Measurements from ENCODE around the gene FSTL4.

DNA sequence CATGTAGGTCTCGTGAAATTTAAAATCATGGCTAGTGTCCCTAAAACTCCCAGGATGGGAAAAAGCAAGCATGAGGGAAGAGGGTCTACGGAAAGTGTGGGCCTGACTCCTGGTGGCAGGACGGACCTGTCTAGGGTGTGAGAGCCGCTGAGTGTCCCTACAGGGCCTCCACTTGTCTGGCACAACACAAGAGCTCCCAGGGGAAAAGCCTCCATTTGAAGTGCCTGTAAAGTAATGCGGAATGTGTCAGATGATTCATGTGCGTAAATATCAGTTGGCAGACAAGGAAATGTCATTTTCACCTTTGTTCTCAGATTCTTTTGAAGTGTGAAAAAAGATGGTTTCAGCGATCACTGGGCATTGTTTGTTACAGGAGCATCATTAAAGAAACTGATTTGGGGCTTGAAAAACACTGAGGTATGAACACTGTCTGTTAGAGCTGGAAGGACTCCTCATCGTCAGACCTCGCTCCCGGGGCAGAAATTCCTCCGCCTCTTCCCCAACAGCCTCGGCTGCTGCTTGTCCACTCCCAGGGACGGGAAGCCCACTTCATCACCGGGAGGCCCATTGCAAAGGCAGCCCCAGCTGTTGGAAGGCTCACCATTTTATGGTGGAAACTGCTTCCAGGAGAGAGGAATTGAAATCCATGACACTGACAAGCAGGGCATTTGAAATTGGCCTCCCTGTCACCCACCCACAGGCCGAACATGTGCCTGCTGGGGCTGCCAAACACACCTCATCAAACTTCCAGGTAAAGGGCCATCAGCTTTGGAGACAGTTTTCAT, 240.8 kb downstream of the FSTL4 start:
- TF ChIP-seq, protein P1, sequence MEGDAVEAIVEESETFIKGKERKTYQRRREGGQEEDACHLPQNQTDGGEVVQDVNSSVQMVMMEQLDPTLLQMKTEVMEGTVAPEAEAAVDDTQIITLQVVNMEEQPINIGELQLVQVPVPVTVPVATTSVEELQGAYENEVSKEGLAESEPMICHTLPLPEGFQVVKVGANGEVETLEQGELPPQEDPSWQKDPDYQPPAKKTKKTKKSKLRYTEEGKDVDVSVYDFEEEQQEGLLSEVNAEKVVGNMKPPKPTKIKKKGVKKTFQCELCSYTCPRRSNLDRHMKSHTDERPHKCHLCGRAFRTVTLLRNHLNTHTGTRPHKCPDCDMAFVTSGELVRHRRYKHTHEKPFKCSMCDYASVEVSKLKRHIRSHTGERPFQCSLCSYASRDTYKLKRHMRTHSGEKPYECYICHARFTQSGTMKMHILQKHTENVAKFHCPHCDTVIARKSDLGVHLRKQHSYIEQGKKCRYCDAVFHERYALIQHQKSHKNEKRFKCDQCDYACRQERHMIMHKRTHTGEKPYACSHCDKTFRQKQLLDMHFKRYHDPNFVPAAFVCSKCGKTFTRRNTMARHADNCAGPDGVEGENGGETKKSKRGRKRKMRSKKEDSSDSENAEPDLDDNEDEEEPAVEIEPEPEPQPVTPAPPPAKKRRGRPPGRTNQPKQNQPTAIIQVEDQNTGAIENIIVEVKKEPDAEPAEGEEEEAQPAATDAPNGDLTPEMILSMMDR (IDR thresholded peaks at IDR 0.05; ENCODE audit: borderline replicate concordance, extremely low read depth, low read length, poor library complexity, severe bottlenecking) = no peak
- TF ChIP-seq EZH2 (IDR thresholded peaks at IDR 0.05; ENCODE audit: borderline replicate concordance, low read depth, low read length, severe bottlenecking) = no peak
